Adipose tissue (tissue), 3 donors: Measurements from ENCODE around the gene TNNC2. TPM values are rescaled to one million over a fixed set of nuclear protein-coding genes. Genes with fewer than 3 reads are reported as not detected.
A peak's percentile ranks its signal among the peaks of the same experiment; 100 is the strongest.
"Not testable (repeated sequence)": the region's sequence is repeated elsewhere in the genome, so short reads cannot be mapped to it uniquely, and the experiment has no call there.

Source experiments
- H3K27ac ChIP-seq: one replicate; pipeline ENCODE4 v1.5.1; 2013; ENCODE audit warnings: low read depth, low read length
- WGBS, 3 donors: extraction: QIAGEN DNeasy Blood & Tissue Kit; methylation state at CpG; one replicate each; pipeline ENCODE4 v1.1.7; 2013; 5-methylcytosine and 5-hydroxymethylcytosine counted together
- polyA plus RNA-seq, 3 donors: library from polyadenylated mRNA; stranded (reverse); fragments of 200-250 nt; gene quantifications; one replicate each; pipeline ENCODE4 v1.2.3, GENCODE V29; 2013
- donor health status: healthy with polysubstance abuse.
- donor health status: Bipolar disorder and iron deficiency.
- donor health status: healthy.

The TNNC2 gene
- polyA plus RNA-seq, 3 donors = 3.0 to 3.3 (median 3.0) TPM

GRCh38 chr20:45850926-45851325 is 23.8 kb upstream of the TNNC2 start:
- no peak overlapping the region for H3K27ac ChIP-seq
- 48 to 100% (median 88%) methylated on average over 1 of the region's 1 CpG for WGBS, 3 donors

GRCh38 chr20:45850238-45850637 is 23.1 kb upstream of the TNNC2 start:
- WGBS, 3 donors = 95 to 100% (median 97%) methylated on average over 2 of the region's 2 CpGs
- H3K27ac ChIP-seq = no peak overlapping the region

GRCh38 chr20:45848969-45849582 is 22.0 kb upstream of the TNNC2 start:
- 94 to 95% (median 94%) methylated on average over 8 of the region's 8 CpGs for WGBS, 3 donors
- no peak overlapping the region for H3K27ac ChIP-seq

GRCh38 chr20:45848421-45848820 is 21.3 kb upstream of the TNNC2 start:
- H3K27ac ChIP-seq = no peak overlapping the region

DNA sequence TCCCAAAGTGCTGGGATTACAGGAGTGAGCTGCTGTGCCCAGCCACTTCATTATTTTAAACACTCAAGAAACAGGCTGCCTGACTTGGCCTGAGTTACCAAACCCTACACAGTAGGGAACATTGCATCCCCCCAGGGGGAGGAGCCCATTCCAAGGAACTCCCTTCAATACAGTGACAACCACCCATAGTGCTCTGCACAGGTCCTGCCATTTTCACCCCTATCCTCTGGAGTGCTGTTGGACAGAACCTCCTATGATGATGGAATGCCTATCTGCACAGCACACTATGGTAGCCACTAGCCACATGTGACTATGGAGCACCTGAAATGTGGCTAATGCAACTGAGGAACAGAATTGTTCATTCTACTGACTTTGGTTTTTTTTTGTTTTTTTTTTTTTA is 18.3 kb upstream of the TNNC2 start:
- no peak overlapping the region for H3K27ac ChIP-seq

More at GRCh38 chr20:45848421-45848820, 21.3 kb upstream of the TNNC2 start:
- WGBS, 3 donors = 93 to 98% (median 96%) methylated on average over 8 of the region's 8 CpGs

DNA sequence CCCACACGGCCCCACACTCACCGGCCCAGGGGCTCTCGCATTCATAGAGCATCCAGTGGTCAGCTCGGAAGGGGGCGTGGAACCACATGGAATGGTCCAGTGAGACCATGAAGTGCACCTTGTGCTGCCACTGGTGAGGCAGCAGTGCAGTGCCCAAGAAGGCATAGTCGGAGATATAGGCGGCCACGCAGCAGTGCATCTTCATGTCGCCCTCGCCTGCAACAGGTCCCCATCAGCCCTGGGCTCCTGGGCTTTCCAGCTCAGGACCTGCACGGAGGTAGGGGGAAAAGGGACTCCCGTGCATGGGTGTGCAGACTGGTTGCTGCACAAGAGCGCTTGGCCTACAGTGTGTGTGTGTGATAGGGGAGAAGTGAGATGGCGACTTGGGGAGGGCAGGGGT is 16.4 kb upstream of the TNNC2 start:
- no peak overlapping the region for H3K27ac ChIP-seq
- 91 to 93% (median 92%) methylated on average over 14 of the region's 14 CpGs for WGBS, 3 donors

DNA sequence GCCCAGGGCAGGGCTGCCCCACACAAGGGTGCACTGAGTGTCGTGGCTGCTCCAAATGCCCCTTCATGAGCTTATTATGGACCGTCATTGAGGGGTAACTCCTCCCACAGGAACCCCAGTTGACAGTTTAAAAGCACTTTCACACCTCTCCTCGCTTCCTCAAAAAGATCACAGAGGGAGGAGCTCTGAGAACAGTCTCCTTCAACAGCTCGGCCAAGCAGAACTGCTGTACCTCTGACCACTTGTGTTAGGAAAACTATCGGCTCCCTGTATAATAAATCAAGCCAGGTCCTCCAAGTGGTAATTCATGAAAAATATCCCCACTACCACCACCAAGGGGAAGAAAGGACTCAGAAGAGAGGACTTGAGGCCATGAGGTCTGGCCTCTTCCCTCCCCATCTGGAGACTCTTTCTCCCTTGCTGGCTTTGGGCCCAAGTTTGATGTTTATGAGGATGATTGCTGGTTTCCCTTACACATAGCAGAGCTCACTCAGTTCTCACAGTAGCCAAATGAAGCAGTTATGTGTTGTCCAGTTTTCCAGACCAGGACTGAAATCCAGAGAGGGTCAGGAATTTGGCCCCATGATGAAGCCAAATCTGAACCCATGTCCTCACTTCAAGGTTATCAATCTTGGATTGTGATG is 15.2 kb upstream of the TNNC2 start:
- WGBS, 3 donors = 31 to 68% (median 31%) methylated on average over 5 of the region's 5 CpGs
- H3K27ac ChIP-seq = no peak overlapping the region

GRCh38 chr20:45841407-45842129 is 14.5 kb upstream of the TNNC2 start:
- no peak overlapping the region for H3K27ac ChIP-seq
- WGBS, 3 donors = 93 to 94% (median 93%) methylated on average over 10 of the region's 10 CpGs

GRCh38 chr20:45840700-45841198 is 13.6 kb upstream of the TNNC2 start:
- 88 to 92% (median 90%) methylated on average over 22 to 25 of the region's 25 CpGs for WGBS, 3 donors
- H3K27ac ChIP-seq = no peak overlapping the region

- H3K27ac ChIP-seq = no peak overlapping the region
- 33 to 50% (median 40%) methylated on average over 1 of the region's 1 CpG for WGBS, 3 donors
Measured at GRCh38 chr20:45836841-45837240, 9.7 kb upstream of the TNNC2 start.

DNA sequence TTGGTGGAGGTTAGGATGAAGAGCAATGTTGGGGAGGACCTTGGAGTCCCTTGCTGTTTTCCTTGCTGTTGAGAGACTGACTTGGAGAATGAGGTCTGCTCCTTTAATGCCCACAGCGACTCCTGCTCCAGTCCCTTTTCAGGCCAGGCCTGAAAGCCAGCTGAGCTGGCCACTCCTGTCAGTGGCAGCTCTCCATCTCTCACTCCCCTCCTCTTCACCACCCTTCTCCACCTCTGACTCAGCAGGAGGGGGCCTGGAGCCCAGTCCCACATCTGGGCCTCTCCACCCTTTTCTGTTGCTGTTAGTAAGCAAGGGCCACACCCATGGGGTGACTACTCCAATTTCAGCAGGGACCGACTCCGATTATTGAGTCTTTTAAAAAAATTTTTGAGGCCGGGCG is 8.7 kb upstream of the TNNC2 start:
- 69 to 90% (median 71%) methylated on average over 5 of the region's 5 CpGs for WGBS, 3 donors
- no peak overlapping the region for H3K27ac ChIP-seq

DNA sequence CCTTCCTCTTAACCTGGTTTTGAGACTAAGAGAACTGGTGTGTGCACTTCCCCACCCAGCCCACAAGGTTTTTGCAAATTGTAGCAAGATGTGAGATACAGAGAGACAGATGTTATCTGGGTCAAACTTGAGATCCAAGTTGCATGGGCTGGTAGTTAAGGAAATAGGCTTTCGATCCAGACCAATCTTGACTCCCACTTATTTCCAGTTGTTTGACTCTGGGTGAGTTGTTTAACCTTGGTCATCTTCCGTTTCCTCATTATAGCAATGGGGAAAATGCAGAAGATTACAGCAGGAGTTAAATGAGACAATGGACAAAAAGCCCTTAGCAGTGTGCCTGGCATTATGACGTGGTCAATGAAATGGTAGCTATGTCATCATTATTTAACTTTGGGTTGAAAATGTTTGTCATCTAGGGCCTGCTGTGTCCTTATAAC is 8.2 kb upstream of the TNNC2 start:
- 41 to 66% (median 48%) methylated on average over 3 of the region's 3 CpGs for WGBS, 3 donors

DNA sequence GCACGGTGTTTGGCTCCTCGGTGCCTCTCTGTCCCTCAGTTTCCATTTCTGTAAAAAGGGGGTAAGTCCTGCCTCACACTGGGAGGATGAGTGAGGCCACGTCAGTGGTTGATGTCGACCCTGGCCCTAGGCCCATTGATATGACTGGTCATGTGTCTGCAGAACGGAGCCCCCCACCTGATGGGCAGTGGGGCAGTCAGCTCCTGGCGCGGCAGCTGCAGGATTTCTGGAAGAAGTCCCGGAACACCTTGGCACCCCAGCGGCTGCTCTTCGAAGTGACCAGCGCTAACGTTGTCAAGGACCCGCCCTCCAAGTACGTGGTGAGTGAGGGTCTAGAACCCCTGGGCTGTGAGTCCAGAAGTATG is 7.7 kb upstream of the TNNC2 start:
- H3K27ac ChIP-seq = no peak overlapping the region
- 67 to 82% (median 74%) methylated on average over 14 of the region's 14 CpGs for whole genome bisulfite sequencing, 3 donors

More for the DNA sequence above, 8.2 kb upstream of the TNNC2 start:
- no peak overlapping the region for H3K27ac ChIP-seq

- WGBS, 3 donors = 3 to 6% (median 4%) methylated on average over 54 to 71 of the region's 71 CpGs
Measured at GRCh38 chr20:45833883-45834796, 7.0 kb upstream of the TNNC2 start.

GRCh38 chr20:45833030-45833882 is 6.1 kb upstream of the TNNC2 start, which contains the start of gene SNX21:
Gene SNX21, plus strand, starts transcription at chr20:45833799. Its CDS starts 121 bp downstream, at chr20:45833920.
- peak within 1 kb of the TSS; percentile 13 for H3K27ac ChIP-seq
- WGBS, 3 donors = 3 to 11% (median 4%) methylated on average over 29 to 35 of the region's 35 CpGs

More at GRCh38 chr20:45833883-45834796, 7.0 kb upstream of the TNNC2 start:
- peak overlapping the region; percentile 13 for H3K27ac ChIP-seq

GRCh38 chr20:45832619-45833018 is 5.5 kb upstream of the TNNC2 start:
- WGBS, 3 donors = 73 to 89% (median 79%) methylated on average over 4 of the region's 4 CpGs

GRCh38 chr20:45829673-45830106 is 2.6 kb upstream of the TNNC2 start:
- not testable (repeated sequence) for H3K27ac ChIP-seq
- 80 to 89% (median 83%) methylated on average over 3 to 4 of the region's 4 CpGs for WGBS, 3 donors

More at GRCh38 chr20:45832619-45833018, 5.5 kb upstream of the TNNC2 start:
- no peak overlapping the region for H3K27ac ChIP-seq
